HepG2 (cell line): ENCODE measurements around the gene OR51T1. TPM values are rescaled to one million over a fixed set of nuclear protein-coding genes. Genes with fewer than 3 reads are reported as not detected.

Experiments
- ATAC-seq: fragments of 200-7000 bp; cut with Tn5 transposase; 3 replicates; pipeline ENCODE4 v1.9.1; 2020; ENCODE audit warnings: mild to moderate bottlenecking, moderate library complexity
- BruUV-seq: library from RNA; stranded (reverse); fragments of 400-500 nt; replicated peaks from 2 replicates; lab custom pipeline; 2021; lab: Mats Ljungman, UMichigan
- CTCF ChIA-PET: fragments of 300-600 bp; formaldehyde crosslinking; extraction: SDS; loops from one replicate; lab custom pipeline; 2021; ENCODE audit warnings: low total read pairs, inconsistent platforms, low intra/inter-chr PET ratio; lab: Yijun Ruan, JAX
- POLR2A ChIA-PET: fragments of 350-600 bp; sonication (Branson Sonifier 250); formaldehyde crosslinking; loops from one replicate; lab custom pipeline; 2020; ENCODE audit warnings: antibody characterized with exemption, inconsistent platforms; lab: Yijun Ruan, JAX
- DNase-seq: peaks from one replicate; pipeline ENCODE4 v3.0.0-alpha.2; 2015; ENCODE audit warnings: low spot score
- FAIRE-seq: peaks from 3 replicates; lab custom pipeline; 2011; peaks lifted over from hg19 to GRCh38; lab: Jason Lieb, UNC
- H2AFZ ChIP-seq: one replicate; pipeline ENCODE4 v1.6.1; 2011; ENCODE audit warnings: low read length, inconsistent platforms
- H3K27ac ChIP-seq: fragments of 300-600 bp; 3 replicates; pipeline ENCODE4 v1.8.0; 2011; ENCODE audit warnings: mixed run types, mild to moderate bottlenecking, mixed read lengths, low read length, inconsistent platforms; ENCODE audit not compliant: insufficient read depth; ENCODE audit errors: extremely low read length
- H3K27me3 ChIP-seq, 2 experiments: fragments of 200-600 bp in 1 of 2; 2 replicates in 1 of 2; 3 replicates in 1 of 2; pipeline versions ENCODE4 v1.6.0 to v1.8.0; 2011; ENCODE audit warnings: low read length in 2 of 2, mild to moderate bottlenecking in 2 of 2, moderate library complexity in 2 of 2, inconsistent platforms in 1 of 2; ENCODE audit not compliant: insufficient read depth in 2 of 2, control insufficient read depth in 1 of 2
- H3K36me3 ChIP-seq, 2 experiments: fragments of 200-600 bp in 1 of 2; replicated peaks in 1 of 2; 2 replicates in 1 of 2; 3 replicates in 1 of 2; pipeline versions ENCODE4 v1.5.1 to v1.8.0; 2011; ENCODE audit warnings: low read length in 2 of 2, inconsistent platforms in 1 of 2; ENCODE audit not compliant: insufficient read depth in 2 of 2, control insufficient read depth in 1 of 2
- H3K4me1 ChIP-seq: 2 replicates; pipeline ENCODE4 v1.5.1; 2012; ENCODE audit warnings: low read length, inconsistent platforms; ENCODE audit not compliant: insufficient read depth
- H3K4me2 ChIP-seq: 2 replicates; pipeline ENCODE4 v1.6.0; 2011; ENCODE audit warnings: low read depth, low read length, inconsistent platforms
- H3K4me3 ChIP-seq, 3 experiments: fragments of 200-600 bp in 1 of 3; sonication (generic), shearing (Covaris generic) in 1 of 3; replicated peaks in 1 of 3; 2 replicates each; pipeline ENCODE4 v1.5.1; 2011 to 2016; ENCODE audit warnings: low read length in 3 of 3, inconsistent platforms in 2 of 3, low read depth in 2 of 3, mild to moderate bottlenecking in 2 of 3, control low read depth in 1 of 3, mixed read lengths in 1 of 3; ENCODE audit not compliant: insufficient read depth in 1 of 3
- H3K79me2 ChIP-seq: one replicate; pipeline ENCODE4 v1.6.1; 2011; ENCODE audit warnings: low read length, inconsistent platforms; ENCODE audit not compliant: insufficient read depth
- H3K9ac ChIP-seq: 2 replicates; pipeline ENCODE4 v1.6.0; 2011; ENCODE audit warnings: mild to moderate bottlenecking, low read depth, low read length, inconsistent platforms; ENCODE audit not compliant: insufficient read depth
- H3K9me3 ChIP-seq: 2 replicates; pipeline ENCODE4 v1.5.1; 2012; ENCODE audit warnings: mild to moderate bottlenecking, low read length
- H4K20me1 ChIP-seq: 2 replicates; pipeline ENCODE4 v1.6.0; 2011; ENCODE audit warnings: inconsistent platforms, mild to moderate bottlenecking, low read length, moderate library complexity; ENCODE audit not compliant: insufficient read depth
- DR1 ChIP-seq: sonication (generic); formaldehyde crosslinking; IDR thresholded peaks from 2 replicates; pipeline ENCODE4 v1.8.0; 2021; ENCODE audit warnings: mild to moderate bottlenecking, missing genetic modification reagents, inconsistent platforms
- DZIP1 ChIP-seq: sonication (generic); formaldehyde crosslinking; IDR thresholded peaks from 2 replicates; pipeline ENCODE4 v1.5.0; 2020; ENCODE audit warnings: mild to moderate bottlenecking, missing genetic modification reagents
- MAFK ChIP-seq, 2 experiments: IDR thresholded peaks in 1 of 2; conservative IDR thresholded peaks in 1 of 2; 2 replicates each; pipeline ENCODE4 v1.6.1; 2011; ENCODE audit warnings: improper control_type of control experiment in 2 of 2, low read length in 2 of 2
- NFE2L2 ChIP-seq: fragments of 150-350 bp; IDR thresholded peaks from 2 replicates; pipeline ENCODE4 v1.6.1; 2014; ENCODE audit warnings: low read length
- RBM39 ChIP-seq: fragments of 200-400 bp; formaldehyde crosslinking; IDR thresholded peaks from one replicate; pipeline ENCODE4 v1.6.1; 2018; ENCODE audit warnings: antibody characterized with exemption, mild to moderate bottlenecking, low read depth, low read length; ENCODE audit not compliant: poor library complexity, severe bottlenecking
- SRSF4 ChIP-seq: fragments of 200-400 bp; formaldehyde crosslinking; IDR thresholded peaks from one replicate; pipeline ENCODE4 v1.6.1; 2018; ENCODE audit warnings: mild to moderate bottlenecking, low read depth, low read length, moderate library complexity; ENCODE audit not compliant: poor library complexity, severe bottlenecking
- ZNF337 ChIP-seq: sonication (generic); formaldehyde crosslinking; IDR thresholded peaks from 2 replicates; pipeline ENCODE4 v1.5.1; 2020; ENCODE audit warnings: missing genetic modification reagents, low read depth, mild to moderate bottlenecking, borderline replicate concordance
- WGBS: methylation state at CpG from one replicate; pipeline ENCODE4 v1.1.6; 2017; ENCODE audit warnings: low lambda C conversion rate; 5-methylcytosine and 5-hydroxymethylcytosine counted together
- in situ Hi-C: cut with HindIII; loops from 2 replicates; pipeline ENCODE4 v1.10.0; 2017; ENCODE audit warnings: low pct_unique_long_range_greater_than_20kb; ENCODE audit not compliant: extremely low pct_ligation_motif_present
- intact Hi-C: fragments of 100-400 bp; cut with micrococcal nuclease; formaldehyde crosslinking; loops from one replicate; pipeline ENCODE4 v1.10.0; 2022; ENCODE audit not compliant: unreplicated experiment
- polyA plus RNA-seq, 8 experiments: library from polyadenylated mRNA; depleted of rRNA in 3 of 8; stranded (reverse) in 7 of 8; unstranded in 1 of 8; fragments of >200 nt; fragmentation: Illumina TruSeq in 4 of 8; extraction: Trizol in 4 of 8; gene quantifications; 2 replicates each; pipeline versions ENCODE4 v1.2.1 to v1.2.3, GENCODE V29; 2011 to 2016; ENCODE audit warnings: low read depth in 4 of 8, missing spikeins in 1 of 8, mixed read lengths in 1 of 8; ENCODE audit not compliant: insufficient read depth in 1 of 8
- total RNA-seq, 5 experiments: library from RNA; depleted of rRNA; stranded (reverse); fragments of >200 nt; fragmentation: Illumina TruSeq; extraction: Trizol; gene quantifications; 2 replicates each; pipeline ENCODE4 v1.2.3, GENCODE V29; 2016; ENCODE audit warnings: low read depth in 1 of 5

Gene OR51T1
- total and polyA plus RNA-seq, 2 of the 13 experiments (the other 11 are each of a cell fraction or from before 2014, with no cell fraction given): not detected

DNA sequence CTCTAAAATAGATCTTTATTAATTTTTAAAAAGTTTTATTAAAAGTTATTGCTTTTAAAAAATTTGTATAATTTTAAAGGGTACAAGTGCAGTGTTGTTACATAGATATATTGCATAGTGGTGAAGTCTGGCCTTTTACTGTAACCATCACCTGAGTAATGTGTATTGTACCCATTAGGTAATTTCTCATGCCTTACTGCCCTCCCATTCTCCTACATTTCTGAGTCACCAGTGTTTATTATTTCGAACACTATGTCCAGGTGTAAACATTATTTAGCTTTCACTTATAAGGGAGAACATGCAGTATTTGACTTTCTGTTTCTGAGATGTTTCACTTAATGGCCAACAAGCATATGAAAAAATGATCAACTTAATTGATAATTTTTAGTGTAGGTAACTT, 40.1 kb downstream of the OR51T1 start:
- ChIA-PET CTCF (no interaction called here), POLR2A (no interaction called here)
- peaks cover 0 to 3% of the 10 kb centered on the region in 2 experiments; a peak in 1 of 5 replicates for H3K27me3 ChIP-seq
- WGBS: 0% methylated on average over 1 of the region's 1 CpG
- BruUV-seq: no TSS peak
- DNase-seq (no peak), FAIRE-seq (no peak), ATAC-seq (no peak)
- H2AFZ ChIP-seq: no peak overlapping the region
- no peak overlapping the region for H3K4me2 ChIP-seq
- intact Hi-C loops: no loop called here
- in situ Hi-C loops: no loop called here
- no peak overlapping the region for H3K4me3 ChIP-seq
- H3K27ac ChIP-seq: no peak overlapping the region
- H3K9ac ChIP-seq: no peak overlapping the region
- H3K9me3 ChIP-seq: no peaks in the 10 kb centered on the region
- TF ChIP-seq ZNF337 (CRISPR knock-in tag) (no peak), DZIP1 (CRISPR knock-in tag) (no peak), DR1 (CRISPR knock-in tag) (no peak), RBM39 (no peak)
- H3K36me3 ChIP-seq: no peaks in the 10 kb centered on the region
- H3K4me1 ChIP-seq: no peaks in the 10 kb centered on the region
- no peaks in the 10 kb centered on the region for H3K79me2 ChIP-seq
- H4K20me1 ChIP-seq: no peaks in the 10 kb centered on the region

GRCh38 chr11:4922304-4922703, 40.6 kb downstream of the OR51T1 start:
- no peaks in the 10 kb centered on the region for H4K20me1 ChIP-seq
- ChIA-PET CTCF (no interaction called here), POLR2A (no interaction called here)
- in situ Hi-C loops (no loop called here), intact Hi-C loops (no loop called here)
- BruUV-seq: no TSS peak
- no peaks in the 10 kb centered on the region for H3K4me1 ChIP-seq
- no peak overlapping the region for H3K9ac ChIP-seq
- H3K27ac ChIP-seq: no peak overlapping the region
- DNase-seq: no peak
- H3K9me3 ChIP-seq: no peaks in the 10 kb centered on the region
- H3K4me2 ChIP-seq: no peak overlapping the region
- H2AFZ ChIP-seq: no peak overlapping the region
- WGBS: 0% methylated on average over 1 of the region's 1 CpG
- peaks cover 0 to 3% of the 10 kb centered on the region in 2 experiments; a peak in 1 of 5 replicates for H3K27me3 ChIP-seq
- H3K4me3 ChIP-seq: no peak overlapping the region
- no peaks in the 10 kb centered on the region for H3K79me2 ChIP-seq
- no peaks in the 10 kb centered on the region for H3K36me3 ChIP-seq
- ATAC-seq: no peak
- no peak for FAIRE-seq
- TF ChIP-seq NFE2L2 (peak; percentile 55), MAFK (conservative IDR thresholded peaks at IDR 0.05 in 1 of 2, IDR thresholded peaks at IDR 0.05 in 1 of 2; ENCODE audit: low read length in 2 of 2) (peak; percentile 4 to 24; a peak in 2 of 4 replicates), SRSF4 (no peak)
